IMR-90 (cell line): Measurements from ENCODE around the gene SLC27A2. TPM values are rescaled to one million over a fixed set of nuclear protein-coding genes. Genes with fewer than 3 reads are reported as not detected.

Source experiments
- ATAC-seq: fragments of 200-7000 bp; cut with Tn5 transposase; 2 replicates; pipeline ENCODE4 v1.9.1; 2020; ENCODE audit warnings: low read depth, mild to moderate bottlenecking, moderate library complexity
- BruUV-seq: library from RNA; stranded (reverse); fragments of 400-500 nt; replicated peaks from 2 replicates; lab custom pipeline; 2021; lab: Mats Ljungman, UMichigan
- CTCF ChIA-PET: fragments of 300-600 bp; formaldehyde crosslinking; extraction: SDS; loops from one replicate; lab custom pipeline; 2021; ENCODE audit warnings: antibody characterized with exemption; lab: Yijun Ruan, JAX
- POLR2A ChIA-PET: fragments of 300-600 bp; sonication (Branson Sonifier 250); formaldehyde crosslinking; loops from one replicate; lab custom pipeline; 2022; ENCODE audit warnings: antibody characterized with exemption; ENCODE audit not compliant: unreplicated experiment; lab: Charles Lee
- DNase-seq: peaks from one replicate; pipeline ENCODE4 v3.0.0; 2013
- H2AFZ ChIP-seq: replicated peaks from 2 replicates; pipeline ENCODE3; 2013; ENCODE audit warnings: low read length, mild to moderate bottlenecking; ENCODE audit not compliant: poor library complexity
- H2AK5ac ChIP-seq: 2 replicates; pipeline ENCODE4 v1.6.1; 2013; ENCODE audit warnings: low read depth, low read length, inconsistent platforms
- H2AK9ac ChIP-seq: replicated peaks from 2 replicates; pipeline ENCODE3; 2013; ENCODE audit warnings: mild to moderate bottlenecking, low read depth, low read length, moderate library complexity; ENCODE audit not compliant: poor library complexity
- H2BK120ac ChIP-seq: 2 replicates; pipeline ENCODE4 v1.6.1; 2013; ENCODE audit warnings: low read depth, low read length, inconsistent platforms
- H2BK15ac ChIP-seq: 3 replicates; pipeline ENCODE4 v1.6.1; 2013; ENCODE audit warnings: low read depth, low read length, inconsistent platforms
- H2BK20ac ChIP-seq: 2 replicates; pipeline ENCODE4 v1.6.1; 2013; ENCODE audit warnings: low read depth, mild to moderate bottlenecking, inconsistent platforms, low read length, moderate library complexity
- H2BK5ac ChIP-seq: 2 replicates; pipeline ENCODE4 v1.6.1; 2013; ENCODE audit warnings: mild to moderate bottlenecking, low read depth, low read length, inconsistent platforms; ENCODE audit not compliant: poor library complexity, severe bottlenecking
- H3K14ac ChIP-seq: replicated peaks from 2 replicates; pipeline ENCODE4 v1.6.1; 2013; ENCODE audit warnings: low read depth, low read length, inconsistent platforms
- H3K18ac ChIP-seq: 2 replicates; pipeline ENCODE4 v1.6.1; 2013; ENCODE audit warnings: low read depth, low read length, control low read depth
- H3K23ac ChIP-seq: 2 replicates; pipeline ENCODE4 v1.6.1; 2013; ENCODE audit warnings: low read depth, low read length, inconsistent platforms
- H3K27ac ChIP-seq: 2 replicates; pipeline ENCODE4 v1.5.1; 2013; ENCODE audit warnings: mild to moderate bottlenecking, control low read depth, low read length; ENCODE audit not compliant: insufficient read depth
- H3K27me3 ChIP-seq: 2 replicates; pipeline ENCODE4 v1.6.1; 2013; ENCODE audit warnings: low read length; ENCODE audit not compliant: control insufficient read depth, insufficient read depth
- H3K36me3 ChIP-seq: 2 replicates; pipeline ENCODE4 v1.6.1; 2013; ENCODE audit warnings: low read length, mixed read lengths; ENCODE audit not compliant: control insufficient read depth, insufficient read depth
- H3K4ac ChIP-seq: 2 replicates; pipeline ENCODE4 v1.6.1; 2013; ENCODE audit warnings: low read depth, low read length, inconsistent platforms
- H3K4me1 ChIP-seq: 2 replicates; pipeline ENCODE4 v1.6.1; 2013; ENCODE audit warnings: low read length, mixed read lengths; ENCODE audit not compliant: control insufficient read depth, insufficient read depth
- H3K4me2 ChIP-seq: 2 replicates; pipeline ENCODE4 v1.6.1; 2013; ENCODE audit warnings: low read depth, mild to moderate bottlenecking, control low read depth, low read length, moderate library complexity
- H3K4me3 ChIP-seq: 2 replicates; pipeline ENCODE4 v1.5.1; 2013; ENCODE audit warnings: low read depth, mild to moderate bottlenecking, control low read depth, low read length, moderate library complexity; ENCODE audit not compliant: insufficient read depth
- H3K56ac ChIP-seq: 2 replicates; pipeline ENCODE4 v1.6.1; 2013; ENCODE audit warnings: low read length, inconsistent platforms; ENCODE audit not compliant: insufficient read depth; ENCODE audit errors: extremely low read depth
- H3K79me1 ChIP-seq, 2 experiments: 2 replicates each; pipeline ENCODE4 v1.6.1; 2013; ENCODE audit warnings: low read length in 2 of 2, inconsistent platforms in 1 of 2, low read depth in 1 of 2
- H3K9ac ChIP-seq: 2 replicates; pipeline ENCODE4 v1.6.1; 2013; ENCODE audit warnings: low read depth, low read length, control low read depth
- H3K9me1 ChIP-seq: 2 replicates; pipeline ENCODE4 v1.6.1; 2013; ENCODE audit warnings: low read length, inconsistent platforms; ENCODE audit not compliant: insufficient read depth
- H3K9me3 ChIP-seq: 2 replicates; pipeline ENCODE4 v1.6.1; 2013; ENCODE audit warnings: low read length; ENCODE audit not compliant: control insufficient read depth, insufficient read depth
- H4K20me1 ChIP-seq: 2 replicates; pipeline ENCODE4 v1.6.1; 2013; ENCODE audit warnings: low read length, inconsistent platforms; ENCODE audit not compliant: insufficient read depth
- H4K5ac ChIP-seq: 2 replicates; pipeline ENCODE4 v1.6.1; 2013; ENCODE audit warnings: mild to moderate bottlenecking, low read depth, low read length, control low read depth
- H4K8ac ChIP-seq, 2 experiments: 2 replicates each; pipeline ENCODE4 v1.6.1; 2013; ENCODE audit warnings: low read depth in 2 of 2, low read length in 2 of 2, control low read depth in 1 of 2, inconsistent platforms in 1 of 2
- H4K91ac ChIP-seq: 2 replicates; pipeline ENCODE4 v1.6.1; 2013; ENCODE audit warnings: low read depth, low read length, inconsistent platforms; ENCODE audit not compliant: insufficient read depth
- CEBPB ChIP-seq: IDR thresholded peaks from 2 replicates; pipeline ENCODE4 v1.6.1; 2012; ENCODE audit warnings: low read depth, low read length, improper control_type of control experiment
- ELK1 ChIP-seq: fragments of 150-350 bp; IDR thresholded peaks from 2 replicates; pipeline ENCODE4 v1.6.1; 2016; ENCODE audit warnings: low read depth, mild to moderate bottlenecking, low read length, moderate library complexity, borderline replicate concordance
- FOS ChIP-seq: fragments of 150-350 bp; IDR thresholded peaks from 2 replicates; pipeline ENCODE4 v1.6.1; 2016; ENCODE audit warnings: low read depth, low read length
- MXI1 ChIP-seq: IDR thresholded peaks from 2 replicates; pipeline ENCODE4 v1.6.1; 2012; ENCODE audit warnings: low read depth, mild to moderate bottlenecking, low read length, moderate library complexity, borderline replicate concordance
- NFE2L2 ChIP-seq: fragments of 150-350 bp; IDR thresholded peaks from 2 replicates; pipeline ENCODE4 v1.6.1; 2016; ENCODE audit warnings: low read depth, mild to moderate bottlenecking, low read length
- RCOR1 ChIP-seq: IDR thresholded peaks from 2 replicates; pipeline ENCODE4 v1.6.1; 2012; ENCODE audit warnings: mild to moderate bottlenecking, low read length, improper control_type of control experiment; ENCODE audit not compliant: insufficient replicate concordance
- USF2 ChIP-seq: fragments of 150-350 bp; IDR thresholded peaks from 2 replicates; pipeline ENCODE4 v1.6.1; 2017; ENCODE audit warnings: mild to moderate bottlenecking, antibody characterized with exemption, low read length, low read depth
- WGBS, 2 experiments: methylation state at CpG; one replicate each; pipeline versions ENCODE4 v1.1.5 to v1.1.7; 2013; ENCODE audit warnings: missing lambda C conversion rate in 2 of 2; ENCODE audit not compliant: insufficient read length in 1 of 2; ENCODE audit errors: extremely low coverage in 2 of 2; 5-methylcytosine and 5-hydroxymethylcytosine counted together
- dilution Hi-C: fragments of 300-500 bp; cut with HindIII; formaldehyde crosslinking; loops from one replicate; pipeline ENCODE4 v1.14.3; 2018; ENCODE audit warnings: low sequenced_read_pairs; ENCODE audit not compliant: unreplicated experiment
- in situ Hi-C: fragments of 300-500 bp; cut with MboI; formaldehyde crosslinking; loops from 3 replicates; pipeline ENCODE4 v1.14.3; 2019; ENCODE audit warnings: low sequenced_read_pairs, inconsistent platforms, mixed read lengths
- intact Hi-C: fragments of 100-400 bp; cut with micrococcal nuclease; formaldehyde crosslinking; loops from 2 replicates; pipeline ENCODE4 v1.10.0; 2022
- polyA plus RNA-seq, 3 experiments: library from polyadenylated mRNA; depleted of rRNA; stranded (reverse); fragments of >200 nt; gene quantifications; 2 replicates each; pipeline ENCODE4 v1.2.3, GENCODE V29; 2012; ENCODE audit warnings: low replicate concordance in 1 of 3
- total RNA-seq: library from RNA; depleted of rRNA; stranded (reverse); fragments of >200 nt; gene quantifications from 2 replicates; pipeline ENCODE4 v1.2.3, GENCODE V29; 2012

Gene SLC27A2
- total and polyA plus RNA-seq, 2 of the 4 experiments (the other 2 are of a cell fraction), result under 0.01 TPM; not detected in 1

GRCh38 chr15:50206020-50206419 is 24.0 kb downstream of the SLC27A2 start:
- Histone ChIP-seq H2AK5ac (no peak overlapping the region), H3K4me3 (no peak overlapping the region), H3K4me1 (no peaks in the 10 kb centered on the region), H3K9me1 (no peaks in the 10 kb centered on the region; the same call in 1 of the 2 replicates), H2BK15ac (no peak overlapping the region), H3K36me3 (no peaks in the 10 kb centered on the region), H3K18ac (no peak overlapping the region), H3K4me2 (no peak overlapping the region), H4K5ac (no peak overlapping the region), H4K8ac (no peak overlapping the region), H3K56ac (no peak overlapping the region), H2BK120ac (no peak overlapping the region), H4K91ac (no peak overlapping the region), H3K9ac (no peak overlapping the region), H2BK5ac (no peak overlapping the region), H3K27ac (no peak overlapping the region), H3K4ac (no peak overlapping the region), H4K20me1 (no peaks in the 10 kb centered on the region), H2BK20ac (no peak overlapping the region), H3K27me3 (no peaks in the 10 kb centered on the region; the same call in 1 of the 2 replicates), H3K23ac (no peak overlapping the region), H2AK9ac (no peak overlapping the region), H3K9me3 (no peaks in the 10 kb centered on the region), H3K14ac (no peak overlapping the region), H3K79me1 (no peaks in the 10 kb centered on the region), H2AFZ (no peak overlapping the region)
- DNase-seq (no peak), ATAC-seq (no peak)
- dilution Hi-C loops (no loop called here), in situ Hi-C loops (no loop called here), intact Hi-C loops (no loop called here)
- TF ChIP-seq RCOR1, result no peak
- TF ChIP-seq CEBPB, result no peak
- no peak for TF ChIP-seq FOS
- no peak for TF ChIP-seq MXI1
- no peak for TF ChIP-seq ELK1
- no peak for TF ChIP-seq USF2
- TF ChIP-seq NFE2L2, result no peak
- POLR2A ChIA-PET, result no interaction called here
- CTCF ChIA-PET, result no interaction called here
- BruUV-seq, result no TSS peak
- no CpG with 5 or more reads among the region's 5 CpGs for WGBS, 2 experiments
